Stomach (tissue), 4 donors: ENCODE results near the gene ST6GALNAC5.

Source experiments
- EP300 ChIP-seq: sonication (generic); formaldehyde crosslinking; IDR thresholded peaks from one replicate; pipeline ENCODE4 v1.6.1; 2017; ENCODE audit warnings: antibody characterized with exemption
- POLR2A ChIP-seq, 4 donors: fragments of 450-650 bp; IDR thresholded peaks; one replicate each; pipeline ENCODE4 v1.6.1; 2016; ENCODE audit warnings: antibody characterized with exemption in 4 of 4, control low read depth in 2 of 4, mild to moderate bottlenecking in 1 of 4, moderate library complexity in 1 of 4

GRCh38 chr1:76843821-76844464 lies 23.3 kb upstream of the ST6GALNAC5 start:
- TF ChIP-seq EP300 (no peak), POLR2A (IDR thresholded peaks at IDR 0.05) (no peak)
